Erythroblast (primary cell): ENCODE data around the gene CTRB1.

Source experiments
- GATA1 ChIP-seq: IDR thresholded peaks from 2 replicates; pipeline ENCODE4 v1.6.1; 2011; ENCODE audit warnings: low read depth, mild to moderate bottlenecking, control low read depth, low read length, moderate library complexity
- POLR2A ChIP-seq: IDR thresholded peaks from 2 replicates; pipeline ENCODE4 v1.6.1; 2011; ENCODE audit warnings: mild to moderate bottlenecking, low read length

GRCh38 chr16:75206749-75207451 is 11.9 kb upstream of the CTRB1 start, which contains the start of gene CTRB2:
- TF ChIP-seq POLR2A (no peak), GATA1 (no peak)
